ENCODE results near the gene ESCO1. TPM values are rescaled to one million over a fixed set of nuclear protein-coding genes. Genes with fewer than 3 reads are reported as not detected.

The ESCO1 gene
- 32.1 TPM for total RNA-seq

DNA sequence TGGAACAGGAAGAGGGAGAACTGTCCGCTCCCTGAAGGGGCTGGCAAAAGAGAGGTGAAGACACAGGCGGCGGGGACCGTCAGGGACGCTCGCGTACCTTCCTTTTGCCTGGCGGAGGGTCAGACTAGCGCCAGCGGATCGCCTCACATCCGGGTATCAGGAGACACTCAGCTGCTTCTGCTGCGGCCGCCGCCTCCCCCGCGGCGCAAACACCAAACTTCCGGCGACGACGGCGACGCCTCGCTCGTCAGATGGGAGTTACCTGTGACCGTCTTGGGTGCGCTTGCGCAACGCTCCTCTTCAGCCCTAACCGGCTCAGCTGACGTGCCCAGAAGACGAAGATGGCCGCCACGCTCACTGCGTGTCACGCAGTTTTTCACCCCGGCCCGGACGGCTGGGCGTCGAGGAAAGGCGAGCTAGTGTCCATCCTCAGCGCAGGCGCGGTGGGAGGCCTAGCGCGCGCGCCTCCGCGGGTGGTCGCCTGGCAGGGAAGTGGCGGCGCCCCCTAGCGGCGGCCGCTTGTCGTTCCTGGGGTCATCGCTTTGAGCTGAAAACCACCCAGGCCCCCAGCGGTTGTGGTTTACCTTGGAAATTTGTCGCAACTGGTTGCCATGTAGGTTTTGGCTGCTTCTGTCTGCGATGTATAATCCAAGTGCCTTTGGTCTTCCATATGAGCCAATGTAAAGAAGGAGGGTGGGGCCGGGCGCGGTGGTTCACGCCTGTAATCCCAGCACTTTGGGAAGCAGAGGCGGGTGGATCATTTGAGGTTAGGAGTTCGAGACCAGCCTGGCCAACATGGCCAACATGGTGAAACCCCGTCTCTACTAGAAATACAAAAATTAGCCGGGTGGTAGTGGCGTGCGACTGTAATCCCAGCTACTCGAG lies at the start of gene ESCO1:
Gene ESCO1, minus strand, starts transcription at position 179 of the 885 bp plus-strand sequence. CDS start 25,861 bp downstream, outside the sequence.

GRCh38 chr18:21612125-21613039 lies 11.9 kb upstream of the ESCO1 start, which contains the start of gene SNRPD1:
TSS of gene SNRPD1 (plus strand) at chr18:21612314. CDS start at chr18:21612430, 116 bp downstream.

Other genes starting within 250 kb of the ESCO1 start
- gene SNRPD1, start 11.6 kb upstream of the ESCO1 start, total RNA-seq, result 23.3 TPM
- 11.8 TPM for gene ABHD3, start 104.1 kb upstream of the ESCO1 start, total RNA-seq
- 90.2 TPM for gene MIB1, start 140.1 kb upstream of the ESCO1 start, total RNA-seq